Stimulated activated CD4-positive, alpha-beta T cell treated with anti-CD3 and anti-CD28 coated beads, TNF-alpha, amount 100 ng/mL, for 1 hour (primary cell): ENCODE measurements around the gene ZNF726.
"Not testable (repeated sequence)": the region's sequence is repeated elsewhere in the genome, so short reads cannot be mapped to it uniquely, and the experiment has no call there.

Experiments
- DNase-seq, 3 donors: peaks; one replicate each; pipeline ENCODE4 v3.0.0-alpha.2; 2020; ENCODE audit warnings: low read depth in 3 of 3, low spot score in 1 of 3

The ZNF726 gene

DNA sequence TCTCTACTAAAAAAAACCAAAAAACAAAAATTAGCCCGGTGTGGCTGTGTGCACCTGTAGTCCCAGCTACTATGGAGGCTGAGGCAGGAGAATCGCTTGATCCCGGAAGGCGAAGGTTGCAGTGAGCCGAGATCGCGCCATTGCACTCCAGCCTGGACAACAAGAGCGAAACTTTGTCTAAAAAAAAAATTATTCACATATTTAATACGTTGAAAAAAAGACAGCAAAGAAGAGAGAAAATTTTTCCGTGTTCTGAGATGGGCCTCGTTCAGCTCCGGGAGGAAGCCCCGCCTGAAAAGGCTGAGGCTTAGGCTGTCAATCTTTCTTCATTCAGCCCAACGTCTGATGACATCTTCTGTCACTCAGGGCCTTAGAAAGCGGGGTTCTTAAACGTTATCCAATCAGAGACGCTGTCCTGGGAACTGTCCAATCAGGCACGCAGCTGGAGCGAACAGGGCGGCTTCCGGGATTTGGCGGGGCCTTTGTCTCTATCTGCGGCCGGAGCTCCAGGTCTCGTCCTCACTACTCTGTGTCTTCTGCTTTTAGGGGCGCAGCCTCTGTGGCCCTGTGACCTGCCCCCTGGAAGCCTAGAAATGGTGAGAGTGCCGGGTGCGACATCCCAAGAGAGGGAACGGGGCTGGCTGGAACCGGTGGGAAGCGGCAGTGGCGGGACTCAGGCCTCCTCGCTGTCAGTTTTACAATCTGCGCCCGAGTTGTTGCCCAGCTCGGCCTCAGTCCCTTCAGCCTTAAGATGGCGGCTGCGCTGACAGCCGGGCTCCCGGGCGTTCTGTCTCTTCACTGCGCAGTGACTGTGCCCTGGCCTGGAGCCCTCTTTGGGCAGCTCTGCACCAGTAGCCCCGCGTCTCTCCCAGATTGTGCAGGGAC is at the start of gene ZNF726:
ZNF726 (plus strand) TSS at position 485 of the 885 bp plus-strand sequence; CDS start at position 594, 109 bp downstream.
- DNase-seq, result peak; percentile 50 to 67 (median 65)

DNA sequence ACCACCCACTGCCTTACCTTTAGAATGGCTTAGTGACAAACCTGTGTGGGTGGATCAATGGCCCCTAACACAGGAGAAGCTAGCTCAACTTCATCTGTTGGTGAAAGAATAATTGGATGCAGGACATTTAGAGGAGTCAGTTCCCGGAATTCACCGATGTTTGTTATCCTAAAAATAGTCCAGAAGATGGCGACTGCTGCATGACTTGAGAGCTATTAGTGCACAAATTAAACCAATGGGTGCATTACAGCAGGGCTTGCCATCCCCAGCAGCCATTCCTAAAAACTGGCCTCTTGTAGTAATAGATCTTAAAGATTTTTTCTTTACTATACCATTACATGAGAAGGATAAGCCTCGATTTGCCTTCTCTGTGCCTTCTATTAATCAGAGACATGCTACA is 46.8 kb upstream of the ZNF726 start:
- DNase-seq, result no peak

DNA sequence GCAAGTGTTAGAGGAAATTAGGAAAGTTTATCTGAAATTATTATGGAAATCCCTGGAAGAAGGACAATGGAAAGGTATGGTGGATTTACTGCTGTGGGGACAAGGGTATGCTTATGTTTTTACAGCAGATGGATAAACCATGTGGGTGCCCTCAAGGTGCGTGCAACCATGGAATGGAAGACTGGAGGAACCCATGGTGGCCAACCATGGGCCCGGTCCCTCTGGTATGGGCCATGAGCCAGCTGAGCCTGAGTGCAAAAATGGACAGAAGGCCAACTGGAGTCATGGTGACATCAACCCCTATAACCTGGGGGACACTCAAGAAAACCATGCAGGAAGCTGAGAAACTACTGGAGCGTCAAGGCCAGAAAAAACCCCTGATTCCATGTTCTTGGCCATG is 46.1 kb upstream of the ZNF726 start:
- no peak for DNase-seq

DNA sequence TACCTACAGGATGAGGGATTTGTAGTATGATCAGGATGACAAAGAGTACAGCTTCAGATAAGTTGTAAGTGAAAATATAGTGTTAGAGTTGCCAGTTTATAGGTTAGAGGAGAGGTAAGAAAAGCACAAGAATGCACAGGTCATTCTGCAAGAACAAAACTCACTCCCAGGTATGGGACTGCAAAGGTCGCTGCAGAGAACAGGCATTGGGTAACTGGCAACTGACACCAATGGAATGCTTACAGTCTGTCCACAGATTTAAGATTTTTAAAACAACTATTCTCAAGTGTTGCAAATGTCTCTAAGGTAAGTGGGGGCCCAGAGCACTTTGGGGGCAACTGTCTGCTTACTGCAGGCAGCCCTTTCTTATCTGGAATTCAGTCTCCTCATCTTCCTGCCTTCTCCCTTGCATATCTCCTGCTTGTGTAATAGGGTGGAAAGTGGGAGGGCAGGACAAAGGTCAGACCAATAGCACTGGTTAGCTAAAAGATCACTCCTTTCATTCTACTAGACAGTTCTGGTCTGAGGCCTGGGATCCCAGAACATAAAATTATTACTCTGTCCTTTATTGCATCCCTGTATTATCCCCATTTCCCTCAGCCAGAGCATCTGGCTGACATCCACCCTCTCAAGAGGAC is 42.3 kb upstream of the ZNF726 start:
- DNase-seq, result no peak

DNA sequence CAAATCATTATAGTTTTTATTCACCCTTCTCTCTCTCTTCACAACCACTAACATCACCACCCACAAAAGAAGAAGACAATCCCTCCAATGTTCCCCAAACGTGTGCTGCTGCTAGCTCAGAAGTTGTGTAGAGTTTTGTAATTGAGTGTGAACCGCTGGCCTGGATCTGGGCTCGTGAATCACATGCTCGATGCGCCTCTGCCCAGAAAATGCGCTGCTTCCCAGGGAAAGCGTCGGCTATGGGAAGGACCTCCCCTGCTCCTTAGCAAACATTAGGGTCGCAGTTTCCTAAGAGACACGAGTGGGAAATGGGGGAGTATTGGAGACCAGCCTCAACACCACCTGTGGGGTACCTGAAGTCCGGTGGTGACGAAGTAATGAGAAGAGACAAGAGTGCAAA is 38.4 kb upstream of the ZNF726 start:
- no peak for DNase-seq

DNA sequence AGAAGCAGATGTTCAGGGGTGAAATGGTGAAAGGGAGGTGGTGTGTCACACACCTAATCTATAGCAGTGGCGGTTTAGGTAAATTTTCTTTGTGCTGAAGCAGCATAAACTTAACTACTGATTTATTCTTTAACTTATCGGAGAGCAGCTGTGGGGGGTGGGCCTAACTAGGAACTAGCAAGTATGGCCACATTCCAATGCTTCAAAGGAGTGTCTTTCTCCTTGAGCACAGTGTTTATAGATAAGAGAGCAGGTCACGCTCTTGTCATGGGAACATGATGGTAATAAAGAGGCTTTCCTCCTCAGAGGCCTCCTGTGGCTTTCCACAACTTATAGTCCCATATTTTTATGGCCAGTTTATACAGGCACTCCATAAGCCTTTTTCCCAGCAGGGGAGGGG is 37.9 kb upstream of the ZNF726 start:
- DNase-seq, result not testable (repeated sequence)

DNA sequence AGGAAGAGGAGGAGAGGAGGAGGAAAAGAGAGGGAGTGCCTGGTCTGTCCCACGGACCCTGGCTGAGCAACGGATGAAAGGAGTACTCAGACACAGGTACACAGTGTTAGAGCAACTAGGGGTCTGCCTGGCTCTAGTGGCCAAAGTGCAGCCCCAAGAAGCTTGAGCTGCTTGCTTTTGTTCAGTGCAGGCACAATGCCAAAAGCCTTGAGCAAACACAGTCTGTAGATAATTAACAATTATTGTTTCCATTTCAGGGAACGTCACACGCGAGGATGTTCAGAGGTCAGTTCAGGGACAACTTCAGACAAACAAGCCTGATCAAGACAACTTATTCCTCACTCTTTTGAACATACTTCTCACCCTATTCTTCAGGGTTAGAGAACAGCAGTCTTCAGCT is 32.2 kb upstream of the ZNF726 start:
- no peak for DNase-seq

DNA sequence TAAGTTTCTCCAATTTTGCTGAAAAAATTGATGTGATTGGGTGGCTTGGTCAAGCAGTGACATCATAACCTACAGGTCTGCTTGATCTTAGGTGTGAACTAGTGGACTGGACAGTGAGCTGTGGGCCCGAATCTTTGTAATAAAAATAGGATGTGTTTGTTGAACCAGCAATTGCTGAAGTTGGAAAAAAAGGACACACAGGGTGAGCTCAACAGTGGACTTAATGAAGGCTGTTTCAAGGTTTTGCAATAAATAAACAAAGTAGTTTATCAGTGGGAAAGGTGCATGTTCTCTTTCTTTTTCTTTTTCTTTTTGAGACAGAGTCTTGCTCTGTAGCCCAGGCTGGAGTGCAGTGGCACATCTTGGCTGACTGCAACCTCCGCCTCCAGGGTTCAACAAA is 30.3 kb upstream of the ZNF726 start:
- no peak for DNase-seq

DNA sequence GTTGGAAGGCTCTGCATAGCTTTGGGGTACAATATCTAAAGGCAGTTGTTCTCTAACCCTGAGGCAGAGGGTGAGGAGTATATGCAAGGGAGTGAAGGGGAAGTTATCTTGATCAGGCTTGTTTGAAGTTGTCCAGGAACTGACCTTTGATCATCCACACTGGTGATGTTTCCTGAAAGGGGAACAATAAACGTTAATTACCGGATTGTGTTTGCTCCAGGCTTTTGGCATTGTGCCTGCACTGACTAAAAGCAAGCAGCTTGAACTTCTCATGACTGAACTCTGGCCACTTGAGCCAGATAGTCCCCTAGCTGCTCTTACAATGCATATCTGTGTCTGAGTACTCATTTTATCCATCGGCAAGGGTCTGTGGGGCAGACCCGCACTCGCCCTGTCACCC is 27.0 kb upstream of the ZNF726 start:
- DNase-seq, result no peak

DNA sequence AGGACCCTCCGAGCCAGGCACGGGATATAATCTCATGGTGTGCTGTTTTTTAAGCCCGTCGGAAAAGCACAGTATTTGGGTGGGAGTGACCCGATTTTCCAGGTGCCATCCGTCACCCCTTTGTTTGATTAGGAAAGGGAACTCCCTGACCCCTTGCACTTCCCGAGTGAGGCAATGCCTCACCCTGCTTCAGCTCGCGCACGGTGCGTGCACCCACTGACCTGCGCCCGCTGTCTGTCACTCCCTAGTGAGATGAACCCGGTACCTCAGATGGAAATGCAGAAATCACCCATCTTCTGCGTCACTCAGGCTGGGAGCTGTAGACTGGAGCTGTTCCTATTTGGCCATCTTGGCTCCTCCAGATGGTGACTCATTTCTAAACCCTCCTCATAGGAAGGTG is 18.6 kb upstream of the ZNF726 start:
- not testable (repeated sequence) for DNase-seq

DNA sequence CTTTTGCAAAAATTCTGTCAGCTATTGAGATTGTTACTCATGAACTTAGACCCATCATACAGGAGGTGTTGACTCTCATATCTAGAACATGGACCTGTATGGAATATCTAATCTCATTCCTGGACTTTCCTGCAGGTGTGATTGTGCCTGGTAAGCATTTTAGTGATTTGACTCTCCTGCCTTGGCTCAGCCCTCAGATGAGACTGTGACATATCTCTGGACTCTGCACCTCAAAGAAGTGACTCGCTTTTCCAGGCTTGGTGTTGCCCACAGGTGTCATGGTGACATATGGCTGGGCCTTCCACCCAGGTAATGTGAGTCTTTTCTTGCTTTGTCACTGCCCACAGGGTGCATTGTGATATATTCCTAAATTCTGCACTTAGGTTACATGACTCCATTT is 17.8 kb upstream of the ZNF726 start:
- no peak for DNase-seq

DNA sequence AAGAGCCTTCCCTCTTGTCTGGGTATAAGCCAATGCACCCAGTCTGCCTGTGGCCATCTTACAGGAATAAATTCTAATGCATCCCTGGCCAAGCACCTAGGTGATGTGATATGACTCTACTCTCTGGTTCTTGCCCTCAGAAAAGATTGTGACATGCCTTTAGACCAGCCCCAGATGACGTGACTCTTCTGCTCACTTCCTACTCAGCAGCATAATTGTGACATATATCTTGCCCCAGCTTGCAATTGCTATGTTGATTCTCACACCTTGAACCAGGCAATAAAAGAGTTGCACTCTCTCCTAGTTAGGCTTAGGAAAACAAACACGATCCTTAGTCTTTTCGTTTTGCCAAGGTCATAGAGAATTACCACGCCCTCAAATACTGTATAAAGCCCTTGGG is 13.3 kb upstream of the ZNF726 start:
- DNase-seq, result no peak

DNA sequence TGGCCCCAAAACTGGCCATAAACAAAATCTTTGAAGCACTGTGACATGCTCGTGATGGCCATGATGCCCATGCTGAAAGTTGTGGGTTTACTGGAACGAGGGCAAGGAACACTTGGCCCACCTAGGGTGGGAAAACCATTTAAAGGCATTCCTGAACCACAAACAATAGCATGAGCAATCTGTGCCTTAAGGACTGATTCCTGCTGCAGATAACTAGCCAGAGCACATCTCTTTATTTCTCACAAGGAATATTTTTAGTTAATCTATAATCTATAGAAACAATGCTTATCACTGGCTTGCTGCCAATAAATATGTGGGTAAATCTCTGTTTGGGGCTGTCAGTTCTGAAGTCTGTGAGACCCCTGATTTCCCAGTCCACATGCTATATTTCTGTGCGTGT is 10.3 kb upstream of the ZNF726 start:
- no peak for DNase-seq

DNA sequence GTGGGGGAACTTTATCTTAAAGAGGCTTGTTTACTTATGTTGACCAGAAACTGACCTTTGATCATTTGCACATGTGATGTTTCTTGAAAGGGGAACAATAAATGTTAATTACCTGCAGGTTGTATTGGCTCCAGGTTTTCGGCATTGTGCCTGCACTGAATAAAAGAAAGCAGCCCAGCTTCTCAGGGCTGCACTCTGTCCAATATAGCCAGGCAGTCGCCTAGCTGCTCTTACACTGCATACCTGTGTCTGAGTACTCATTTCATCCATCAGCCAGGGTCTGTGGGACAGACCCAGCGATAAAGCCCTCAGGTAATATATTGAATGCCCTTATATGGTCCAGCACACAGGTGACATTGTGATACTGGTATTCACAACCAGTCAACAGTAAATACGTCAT is 8.9 kb upstream of the ZNF726 start:
- DNase-seq, result no peak

DNA sequence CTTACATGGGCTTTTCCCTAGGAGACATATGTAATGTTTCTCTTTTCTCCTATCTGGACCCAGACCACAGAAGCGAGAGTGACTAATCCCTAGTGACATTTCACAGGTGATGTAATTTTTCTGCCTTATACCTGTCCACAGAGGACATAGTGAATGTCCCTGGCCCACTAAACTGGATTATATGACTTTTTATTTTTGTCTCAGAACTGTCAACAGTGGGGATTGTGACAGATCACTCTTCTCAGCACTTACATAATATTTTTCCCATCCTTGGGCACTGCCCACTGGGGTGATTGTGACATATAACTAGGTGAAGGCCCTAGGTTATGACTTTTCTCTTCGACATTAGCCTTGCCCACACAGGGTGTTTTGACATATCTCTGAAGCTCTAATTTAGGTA is 7.9 kb upstream of the ZNF726 start:
- no peak for DNase-seq

DNA sequence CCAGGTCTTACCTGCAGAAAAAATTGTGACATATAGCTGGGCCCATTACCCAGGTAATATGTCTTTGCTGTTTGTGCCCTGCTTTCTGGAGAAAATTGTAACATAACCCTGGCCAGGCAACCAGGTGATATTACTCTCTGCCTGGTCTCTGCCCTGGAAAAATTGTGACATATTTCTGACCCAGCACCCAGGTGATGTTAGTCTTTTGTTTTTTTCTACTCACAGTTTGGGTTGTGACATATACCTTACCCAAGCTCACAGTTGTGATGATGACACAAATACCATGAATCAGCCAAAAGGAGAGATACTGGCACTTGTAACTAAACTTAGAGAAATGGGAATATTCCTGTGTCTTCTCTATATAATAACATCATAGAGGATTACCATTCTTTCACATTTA is 6.5 kb upstream of the ZNF726 start:
- DNase-seq, result no peak

DNA sequence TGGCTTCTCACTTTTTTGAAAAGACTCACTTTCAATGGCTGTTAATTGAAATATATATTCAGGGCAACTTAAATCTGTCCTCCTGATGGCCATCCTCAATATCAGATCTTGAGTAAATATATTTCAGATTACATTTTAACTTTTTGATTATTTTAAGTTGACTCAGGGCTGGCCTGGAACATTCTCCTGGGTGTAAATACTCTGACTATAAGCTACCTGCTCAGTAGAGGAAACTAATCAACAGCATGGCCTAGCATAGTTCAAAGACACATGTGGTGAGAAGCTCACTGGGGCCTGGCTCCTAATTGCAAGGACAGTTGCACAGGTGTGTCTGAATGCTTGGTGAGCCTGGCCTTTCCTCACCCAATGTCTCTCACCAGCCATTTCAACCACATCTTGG is 5.5 kb upstream of the ZNF726 start:
- no peak for DNase-seq

DNA sequence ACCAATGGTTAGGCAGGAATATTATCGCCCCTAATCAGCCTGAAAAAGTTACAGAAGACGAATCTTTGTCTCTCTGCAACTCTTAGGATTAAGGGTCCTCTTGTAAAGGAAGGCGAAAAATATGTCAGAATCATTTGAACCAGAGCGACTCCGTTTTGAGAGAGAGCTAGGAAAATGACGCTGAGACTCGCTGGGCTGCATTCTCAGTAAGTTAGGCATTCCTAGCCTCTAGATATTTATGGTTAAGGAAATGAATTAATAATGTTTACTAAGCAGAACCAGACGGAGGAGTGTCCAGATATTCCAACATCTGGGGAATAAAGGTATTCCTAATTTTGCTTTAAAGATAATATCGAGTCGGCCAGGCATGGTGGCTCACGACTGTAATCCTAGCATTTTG is 755 bp upstream of the ZNF726 start:
- DNase-seq, result no peak

DNA sequence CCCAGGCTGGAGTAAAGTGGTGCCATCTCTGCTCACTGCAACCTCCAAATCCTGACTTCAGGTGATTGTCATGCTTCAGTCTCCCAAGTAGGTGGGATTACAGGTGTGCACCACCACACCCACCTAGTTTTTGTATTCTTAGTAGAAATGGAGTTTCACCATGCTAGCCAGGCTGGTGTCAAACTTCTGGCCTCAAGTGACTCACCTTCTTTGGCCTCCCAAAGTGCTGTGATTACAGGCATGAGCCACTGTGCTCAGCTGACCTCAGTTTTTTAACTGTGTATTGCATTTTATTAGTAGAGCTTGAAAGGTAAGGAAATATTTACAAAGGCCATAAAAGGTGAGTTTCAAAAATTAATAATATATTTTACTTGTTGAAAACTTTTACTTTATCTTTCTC is 2.3 kb downstream of the ZNF726 start:
- no peak for DNase-seq

DNA sequence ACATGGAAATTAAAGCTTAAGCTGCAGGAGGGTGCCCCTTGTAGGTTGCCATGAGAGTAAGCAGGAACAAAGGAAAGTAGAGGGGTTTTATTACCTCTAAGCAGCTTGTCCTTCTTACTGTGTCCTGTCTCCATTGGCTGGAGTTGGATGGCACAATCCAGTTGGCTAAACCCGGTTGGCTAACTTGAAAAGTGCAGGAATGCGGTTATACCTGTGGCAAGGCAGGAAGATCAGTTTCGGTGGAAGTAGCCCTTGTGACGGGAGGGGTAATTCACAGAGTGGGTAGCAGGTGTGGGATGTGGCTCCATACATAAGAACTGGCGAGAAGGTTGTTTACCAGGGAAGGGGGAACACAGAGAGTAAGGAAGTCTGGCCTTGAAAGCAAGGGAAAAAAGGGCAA is 3.2 kb downstream of the ZNF726 start:
- DNase-seq, result no peak

DNA sequence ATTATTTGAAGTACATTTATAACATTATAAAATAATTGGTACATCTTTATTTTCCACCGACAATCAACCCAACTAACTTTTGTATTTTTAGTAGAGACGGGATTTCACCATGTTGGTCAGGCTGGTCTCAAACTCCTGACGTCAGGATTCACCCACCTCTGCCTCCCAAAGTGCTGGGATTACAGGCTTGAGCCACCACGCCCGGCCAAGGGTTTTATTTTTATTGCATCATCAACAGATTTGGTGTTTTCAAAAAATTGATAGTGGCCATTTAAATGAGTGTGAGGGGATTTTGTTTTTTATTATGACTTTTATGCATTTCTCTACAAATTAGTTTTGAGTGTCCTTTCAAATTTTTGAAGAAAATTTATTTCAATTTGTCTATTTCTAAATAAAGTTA is 10.6 kb downstream of the ZNF726 start:
- DNase-seq, result no peak

DNA sequence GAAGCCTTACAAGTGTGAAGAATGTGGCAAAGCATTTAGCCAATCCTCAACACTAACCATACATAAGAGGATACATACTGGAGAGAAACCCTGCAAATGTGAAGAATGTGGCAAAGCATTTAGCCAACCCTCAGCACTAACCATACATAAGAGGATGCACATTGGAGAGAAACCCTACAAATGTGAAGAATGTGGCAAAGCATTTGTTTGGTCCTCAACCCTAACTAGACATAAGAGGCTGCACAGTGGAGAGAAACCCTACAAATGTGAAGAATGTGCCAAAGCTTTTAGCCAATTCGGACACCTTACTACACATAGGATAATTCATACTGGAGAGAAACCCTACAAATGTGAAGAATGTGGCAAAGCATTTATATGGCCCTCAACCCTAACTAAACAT is 18.2 kb downstream of the ZNF726 start:
- DNase-seq, result no peak

DNA sequence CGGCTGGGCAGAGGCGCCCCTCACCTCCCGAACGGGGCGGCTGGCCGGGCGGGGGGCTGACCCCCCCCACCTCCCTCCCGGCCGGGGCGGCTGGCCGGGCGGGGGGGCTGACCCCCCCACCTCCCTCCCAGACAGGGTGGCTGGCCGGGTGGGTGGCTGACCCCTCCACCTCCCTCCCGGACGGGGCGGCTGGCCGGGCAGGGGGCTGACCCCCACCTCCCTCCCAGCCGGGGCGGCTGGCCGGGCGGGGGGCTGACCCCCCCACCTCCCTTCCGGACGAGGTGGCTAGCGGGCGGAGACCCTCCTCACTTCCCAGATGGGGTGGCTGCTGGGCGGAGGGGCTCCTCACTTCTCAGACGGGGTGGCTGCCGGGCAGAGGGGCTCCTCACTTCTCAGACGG is 22.3 kb downstream of the ZNF726 start:
- not testable (repeated sequence) for DNase-seq
